NCI-H2107 treated with DMSO at 0.1 percent for 48 hours (cell line): ENCODE results near the gene SLC5A1.
A peak's percentile ranks its signal among the peaks of the same experiment; 100 is the strongest.

Experiments used
- DNase-seq: peaks from one replicate; lab custom pipeline; 2025; ENCODE audit not compliant: unreplicated experiment; lab: John Stamatoyannopoulos, UW

Gene SLC5A1

DNA sequence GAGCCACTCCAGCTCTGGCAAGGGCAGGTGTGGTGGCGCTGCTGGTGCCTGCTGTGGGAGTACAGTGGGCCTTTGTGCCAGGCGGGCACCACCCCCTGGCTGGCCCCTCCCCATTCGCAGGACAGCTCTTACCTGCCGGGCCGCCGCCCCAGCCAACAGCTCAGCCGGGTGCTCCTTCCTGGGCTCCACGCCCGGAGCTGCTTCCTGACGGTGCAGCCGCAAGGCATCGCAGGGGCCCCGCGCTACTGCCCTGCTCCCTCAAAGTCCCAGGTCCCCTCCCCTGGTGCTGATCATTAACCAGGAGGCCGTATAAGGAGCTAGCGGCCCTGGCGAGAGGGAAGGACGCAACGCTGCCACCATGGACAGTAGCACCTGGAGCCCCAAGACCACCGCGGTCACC lies at the start of gene SLC5A1:
SLC5A1 (plus strand) TSS at position 338 of the 400 bp plus-strand sequence; CDS start at position 359, 21 bp downstream.
- DNase-seq, result peak; percentile 69

DNA sequence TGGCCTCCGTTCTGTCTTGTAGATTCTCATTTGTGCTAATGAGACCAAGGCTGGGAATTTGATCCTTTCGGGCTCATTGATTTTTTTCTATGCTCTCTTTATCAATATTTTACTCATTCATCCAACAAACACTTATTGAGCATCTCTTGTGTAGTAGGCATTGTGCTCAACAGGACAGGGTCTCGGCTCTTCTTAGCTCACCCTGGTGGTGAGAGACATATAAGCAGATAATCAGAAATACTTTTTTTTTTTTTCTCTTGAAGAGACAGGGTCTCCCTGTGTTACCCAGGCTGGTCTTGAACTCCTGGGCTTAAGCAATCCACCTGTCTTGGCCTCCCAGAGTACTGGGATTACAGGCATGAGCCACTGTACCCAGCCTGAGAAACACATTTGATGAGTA lies 48.0 kb upstream of the SLC5A1 start:
- DNase-seq, result no peak

DNA sequence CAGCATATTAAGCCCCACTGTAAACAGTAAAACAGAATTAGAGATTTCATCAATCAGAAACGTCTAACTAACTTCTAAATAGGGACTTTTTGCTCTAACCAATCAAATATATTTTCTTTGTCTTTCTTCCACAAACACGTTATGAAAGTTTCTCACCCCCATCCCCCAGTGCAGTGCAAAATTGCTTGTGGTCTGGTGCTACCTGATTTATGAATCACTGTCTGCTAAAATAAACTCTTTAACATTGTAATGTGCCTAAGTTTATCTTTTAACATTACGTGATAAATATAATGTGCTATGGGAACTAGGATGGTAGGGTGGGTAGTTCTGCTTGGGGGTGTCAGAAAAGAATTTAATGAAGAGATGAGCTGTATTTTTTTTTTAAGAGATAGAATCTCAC lies 47.3 kb upstream of the SLC5A1 start:
- DNase-seq, result no peak

DNA sequence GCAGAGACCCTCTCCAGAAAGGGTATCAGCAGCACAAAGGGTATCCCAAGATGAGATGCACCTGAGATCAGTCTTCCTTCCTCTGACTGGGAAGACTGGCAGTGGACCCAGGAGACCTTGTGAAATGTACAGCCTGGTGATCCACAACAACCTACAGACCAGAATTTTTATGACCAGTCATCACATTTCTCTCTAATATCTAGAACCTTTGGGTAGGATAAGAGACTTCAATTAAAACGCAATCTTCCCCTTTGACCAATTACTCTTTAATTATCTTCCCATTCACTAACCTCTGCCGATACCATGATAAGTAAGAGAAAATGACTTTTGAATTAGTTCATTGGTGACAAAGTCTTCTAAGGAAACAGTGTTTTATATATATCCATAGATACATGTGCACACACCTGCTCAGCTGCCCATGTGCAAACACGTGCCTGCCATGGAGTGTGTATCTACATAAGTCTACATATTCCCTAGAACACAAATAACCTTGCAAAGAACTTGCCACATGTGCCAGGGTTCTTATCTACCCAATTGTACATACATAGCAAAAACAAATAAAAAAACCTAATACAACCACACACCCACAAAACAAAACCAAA lies 44.2 kb upstream of the SLC5A1 start:
- DNase-seq, result no peak

DNA sequence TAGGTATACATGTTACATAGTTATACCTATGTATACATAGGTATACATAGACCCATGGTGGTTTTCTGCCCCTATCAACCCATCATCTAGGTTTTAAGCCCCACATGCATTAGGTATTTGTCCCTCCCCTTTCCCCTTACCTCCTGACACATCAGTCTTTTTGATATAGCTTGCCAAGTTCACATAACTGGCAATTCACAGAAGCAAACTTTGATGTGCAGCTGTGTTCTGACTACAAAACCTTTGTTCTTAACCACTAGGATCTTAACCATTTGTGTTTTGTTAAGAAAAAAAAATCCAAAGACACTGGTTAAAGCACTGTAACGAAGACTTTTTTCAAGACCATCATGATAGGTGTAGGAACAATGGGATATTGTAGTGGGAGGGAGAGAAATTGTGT lies 42.9 kb upstream of the SLC5A1 start:
- no peak for DNase-seq

DNA sequence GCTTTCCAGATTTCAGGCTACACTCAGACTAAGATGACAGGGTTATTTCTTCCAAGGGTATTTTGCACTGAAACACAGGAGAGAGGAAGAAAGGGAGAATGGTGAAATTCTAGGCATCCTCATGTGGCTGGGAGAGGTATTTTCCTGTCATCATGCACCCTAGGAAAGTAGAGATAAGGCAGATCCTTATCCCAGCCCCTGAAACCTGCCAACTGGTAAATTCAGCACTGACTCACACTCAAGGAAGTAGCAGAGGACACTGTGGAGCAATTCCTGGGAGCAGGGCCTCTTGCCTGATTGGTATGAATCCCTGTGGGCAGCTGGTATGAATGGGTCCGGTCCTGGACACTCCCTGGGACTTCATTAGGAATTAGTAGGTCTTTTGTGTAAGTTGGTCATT lies 37.6 kb upstream of the SLC5A1 start:
- DNase-seq, result no peak

DNA sequence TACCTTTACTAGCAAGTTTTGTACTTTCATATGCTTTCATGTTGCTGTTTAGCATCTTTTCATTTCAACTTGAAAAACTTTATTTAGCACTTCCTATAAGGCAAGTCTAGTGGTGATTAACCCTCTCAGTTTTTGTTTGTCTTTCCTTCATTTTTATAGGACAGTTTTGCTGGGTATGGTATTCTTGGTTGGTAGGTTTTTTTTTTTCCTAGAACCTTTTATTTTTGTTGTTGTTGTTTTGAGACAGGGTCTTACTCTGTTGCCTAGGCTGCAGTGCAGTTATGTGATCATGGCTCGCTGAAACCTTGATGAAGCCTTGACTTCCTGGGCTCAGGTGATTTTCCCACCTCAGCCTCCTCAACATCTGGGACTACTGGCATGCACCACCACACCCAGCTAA lies 29.9 kb upstream of the SLC5A1 start:
- no peak for DNase-seq

DNA sequence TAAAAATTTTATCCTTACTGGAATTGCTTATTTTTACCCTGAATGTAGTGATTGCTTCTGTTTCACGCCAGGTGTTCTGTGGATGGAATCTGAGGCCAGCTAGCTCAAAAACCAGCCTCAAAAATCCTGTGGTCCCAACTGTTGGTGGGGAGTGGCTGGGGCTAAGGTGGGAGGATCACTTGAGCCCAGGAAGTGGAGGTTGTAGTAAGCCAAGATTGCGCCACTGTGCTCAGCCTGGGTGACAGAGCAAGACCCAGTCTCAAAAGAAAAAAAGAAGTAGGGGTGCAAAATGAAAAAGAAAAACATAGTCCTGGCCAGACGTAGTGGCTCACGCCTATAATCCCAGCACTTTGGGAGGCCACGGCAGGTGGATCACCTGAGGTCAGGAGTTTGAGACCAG lies 27.0 kb upstream of the SLC5A1 start:
- DNase-seq, result no peak

DNA sequence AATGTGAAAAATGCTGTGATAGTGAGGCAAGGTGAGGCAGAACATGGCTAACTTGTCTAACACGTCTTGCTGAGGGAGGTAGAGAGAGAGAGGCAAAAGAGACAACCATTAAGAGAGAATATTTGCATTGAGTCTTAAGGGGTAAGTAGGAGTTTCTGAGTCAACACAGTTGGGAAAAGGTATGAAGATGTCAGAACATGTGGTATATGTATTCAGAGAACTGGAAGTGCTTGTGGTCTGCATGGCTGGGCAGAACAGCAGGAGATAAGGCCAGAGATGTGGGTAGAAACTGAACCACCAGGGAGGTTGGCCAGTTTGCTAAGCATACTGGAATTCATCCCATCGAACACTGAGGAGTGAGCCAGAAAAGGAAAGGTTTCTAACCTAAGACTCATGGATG lies 25.0 kb upstream of the SLC5A1 start:
- DNase-seq, result no peak

DNA sequence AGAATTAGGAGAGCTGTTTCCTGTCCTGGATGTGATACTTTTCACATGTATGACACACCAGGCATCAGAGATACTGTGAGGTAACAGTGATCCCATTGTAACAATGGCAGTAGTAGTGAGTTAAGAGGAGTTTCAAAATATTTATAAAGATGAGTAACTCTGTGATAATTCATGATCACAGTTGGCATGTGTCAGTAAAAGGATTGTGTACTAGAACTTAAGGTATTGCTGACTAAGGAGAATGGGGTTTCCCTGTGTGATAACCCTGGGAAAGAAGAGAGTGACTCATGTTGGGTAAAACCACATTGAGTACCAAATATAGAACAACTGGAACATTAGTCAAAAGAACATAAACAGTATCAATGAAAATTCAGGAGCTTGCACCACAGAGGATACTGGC lies 22.9 kb upstream of the SLC5A1 start:
- no peak for DNase-seq

DNA sequence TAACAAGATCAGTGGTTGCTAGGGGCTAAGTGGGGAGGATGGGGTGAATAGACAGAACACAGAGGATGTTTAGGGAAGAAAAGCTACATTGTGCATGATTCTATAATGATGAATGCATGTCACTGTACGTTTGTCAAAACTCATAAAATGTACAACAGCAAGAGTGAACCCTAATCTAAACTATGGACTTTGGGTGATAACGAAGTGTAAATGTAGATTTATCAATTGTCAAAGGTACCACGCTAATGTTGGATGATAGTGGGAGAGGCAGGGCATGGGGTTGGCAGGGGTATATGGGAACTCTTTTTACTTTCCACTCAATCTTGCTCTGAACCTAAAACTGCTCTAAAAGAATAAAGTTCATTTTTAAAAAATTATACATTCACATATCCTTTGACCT lies 21.3 kb upstream of the SLC5A1 start:
- DNase-seq, result no peak

DNA sequence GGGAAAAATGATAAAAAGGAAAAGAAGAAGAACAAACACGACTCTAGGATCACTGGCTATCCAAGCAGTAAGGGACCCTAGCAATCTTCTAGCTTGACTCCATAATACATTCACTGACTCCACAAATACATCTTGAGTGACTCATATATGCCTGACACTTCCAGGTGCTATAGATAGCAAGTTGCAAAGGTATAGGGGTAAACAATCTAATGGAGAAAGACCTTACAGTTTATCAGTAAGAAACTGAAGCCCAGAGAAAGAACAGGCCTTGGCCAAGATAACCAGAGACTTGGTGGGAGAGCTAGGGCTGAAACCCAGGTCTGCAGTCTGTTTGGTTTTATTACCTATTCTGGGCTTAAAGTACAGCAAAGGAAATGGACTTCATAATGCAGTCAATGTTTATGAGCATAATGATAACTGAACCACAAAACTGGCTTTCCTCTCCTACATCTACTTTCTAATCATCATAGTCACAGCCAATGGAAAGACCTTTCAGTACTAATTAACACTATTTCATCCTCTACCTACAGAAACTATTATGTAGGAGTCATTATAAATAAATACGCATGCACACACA lies 19.7 kb upstream of the SLC5A1 start:
- no peak for DNase-seq

DNA sequence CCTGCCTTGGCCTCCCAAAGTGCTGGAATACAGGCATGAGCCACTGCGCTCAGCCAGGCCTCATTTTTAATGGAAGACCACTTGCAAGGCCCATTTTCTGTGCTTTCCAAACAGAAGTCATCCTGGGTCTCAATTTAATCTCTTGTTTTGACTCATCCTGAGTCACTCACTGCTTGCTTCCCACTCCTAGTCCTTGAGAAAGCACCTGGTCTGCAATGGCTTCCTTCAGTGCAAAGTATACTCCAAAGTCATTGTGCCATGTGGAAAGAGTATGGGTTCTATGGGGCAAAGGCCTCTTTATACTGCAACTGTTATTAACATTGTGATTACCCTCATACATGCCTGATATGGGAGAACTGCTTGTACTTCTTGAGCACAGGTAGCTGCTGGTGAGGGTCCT lies 18.3 kb upstream of the SLC5A1 start:
- no peak for DNase-seq

DNA sequence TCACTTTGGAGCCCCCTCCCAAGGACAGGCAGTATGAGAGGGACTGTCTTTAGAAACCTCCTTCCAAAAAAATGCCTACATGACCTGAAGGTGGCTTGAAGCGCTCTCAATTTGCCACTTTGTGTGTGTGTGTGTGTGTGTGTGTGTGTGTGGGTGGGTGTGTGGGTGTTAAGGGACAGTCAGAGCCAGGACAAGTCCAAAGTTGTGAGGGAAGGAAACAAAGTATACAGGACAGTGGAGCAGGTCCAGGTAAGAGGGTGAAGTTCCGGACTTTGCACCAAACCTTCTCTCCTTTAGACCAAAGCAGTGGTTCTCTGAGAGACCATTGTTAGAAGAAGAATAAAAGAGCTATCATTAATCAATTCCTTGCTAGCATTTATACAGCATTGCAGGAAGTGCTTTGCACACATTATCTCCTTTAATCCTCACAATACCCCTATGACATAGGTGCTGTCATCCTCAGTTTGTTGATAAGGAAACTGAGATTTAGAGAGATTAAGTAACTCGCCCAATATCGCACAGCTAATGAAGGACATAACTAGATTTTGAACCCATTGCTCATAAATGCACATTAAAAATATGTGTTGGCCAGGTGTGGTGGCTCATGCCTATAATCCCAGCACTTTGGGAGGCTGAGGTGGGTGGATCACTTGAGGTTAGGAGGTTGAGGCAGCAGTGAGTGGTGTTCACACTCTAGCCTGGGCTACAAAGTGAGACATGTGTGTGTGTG lies 12.4 kb upstream of the SLC5A1 start:
- no peak for DNase-seq

DNA sequence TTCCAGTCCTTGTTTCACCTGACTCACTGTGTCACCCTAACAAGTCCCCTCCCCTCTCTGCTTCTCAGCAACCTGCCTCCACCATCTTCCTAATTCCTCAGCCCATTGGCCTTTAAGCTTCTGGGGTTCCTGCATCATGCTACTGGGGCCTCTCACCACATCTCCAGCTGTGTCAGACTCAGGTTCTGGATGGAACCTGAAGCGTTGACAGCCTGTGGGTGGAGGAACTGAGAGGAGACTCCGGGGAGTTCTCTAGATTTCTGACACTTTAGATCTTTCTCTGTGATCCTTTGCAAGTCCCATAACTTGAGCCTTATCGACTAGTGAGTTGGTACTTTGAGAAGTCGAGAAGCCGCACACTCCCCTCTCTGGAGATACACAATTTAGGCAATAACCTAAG lies 11.6 kb upstream of the SLC5A1 start:
- DNase-seq, result no peak

DNA sequence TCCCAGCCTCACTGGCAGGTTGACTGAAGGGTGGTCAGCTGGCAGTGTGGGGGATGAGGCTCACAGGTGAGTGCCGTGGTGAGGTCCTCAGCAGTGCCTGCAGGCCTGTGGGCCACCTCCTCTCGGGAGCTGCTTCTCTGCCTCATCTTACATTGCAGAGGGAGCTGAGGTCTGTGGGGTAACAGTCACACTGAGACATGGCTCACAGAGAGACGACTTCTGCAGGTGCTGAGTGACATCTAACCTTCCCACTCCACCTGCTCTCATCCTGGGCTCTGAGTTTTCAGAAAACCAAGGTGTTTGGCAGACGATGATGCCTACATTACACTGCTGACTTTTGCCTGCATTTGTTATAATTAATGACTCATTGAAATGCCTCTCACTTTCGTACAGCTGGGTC lies 8.8 kb upstream of the SLC5A1 start:
- no peak for DNase-seq

DNA sequence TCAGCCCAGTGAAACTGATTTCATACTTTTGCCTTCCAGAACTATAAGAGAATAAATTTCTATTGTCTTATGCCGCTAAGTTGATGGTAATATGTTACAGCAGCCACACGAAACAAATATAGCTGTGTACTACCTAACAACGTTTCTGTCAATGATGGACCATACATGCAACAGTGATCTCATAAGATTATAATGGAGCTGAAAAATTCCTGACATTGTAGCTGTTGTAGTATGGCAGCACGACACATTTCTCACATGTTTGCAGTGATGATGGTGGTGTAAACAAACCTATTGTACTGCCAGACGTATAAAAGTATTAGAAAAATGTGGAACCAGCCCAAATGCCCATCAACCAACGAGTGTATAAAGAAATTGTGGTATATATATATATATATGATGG lies 5.8 kb upstream of the SLC5A1 start:
- DNase-seq, result no peak

DNA sequence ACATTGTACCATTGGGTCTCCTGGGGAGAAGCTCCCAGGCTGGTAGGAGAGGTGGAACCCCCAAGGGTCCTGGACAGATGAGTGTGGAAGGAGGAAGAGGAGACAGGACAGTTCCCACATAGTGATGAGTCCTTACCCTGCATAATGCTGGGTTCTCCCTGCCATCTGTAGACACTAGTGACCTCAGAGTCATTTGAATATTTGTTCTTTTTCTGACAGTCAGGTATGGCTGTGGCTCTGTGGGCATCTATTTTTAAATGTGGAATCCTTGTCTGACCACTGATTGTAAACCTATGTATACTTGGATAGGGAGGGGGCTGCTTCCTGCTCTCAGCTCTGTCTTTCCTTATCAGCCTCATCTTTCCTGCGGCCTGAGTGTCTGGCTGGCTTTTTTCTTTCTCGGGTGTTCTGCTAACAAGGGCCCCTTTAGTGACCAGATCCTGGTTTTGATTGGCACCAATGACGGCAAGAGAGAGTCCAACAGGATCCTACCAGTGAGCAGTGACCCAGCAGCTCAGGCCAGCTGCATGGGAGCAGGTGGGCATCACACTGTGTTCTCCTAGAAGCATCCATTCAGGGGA lies 2.6 kb upstream of the SLC5A1 start:
- no peak for DNase-seq

DNA sequence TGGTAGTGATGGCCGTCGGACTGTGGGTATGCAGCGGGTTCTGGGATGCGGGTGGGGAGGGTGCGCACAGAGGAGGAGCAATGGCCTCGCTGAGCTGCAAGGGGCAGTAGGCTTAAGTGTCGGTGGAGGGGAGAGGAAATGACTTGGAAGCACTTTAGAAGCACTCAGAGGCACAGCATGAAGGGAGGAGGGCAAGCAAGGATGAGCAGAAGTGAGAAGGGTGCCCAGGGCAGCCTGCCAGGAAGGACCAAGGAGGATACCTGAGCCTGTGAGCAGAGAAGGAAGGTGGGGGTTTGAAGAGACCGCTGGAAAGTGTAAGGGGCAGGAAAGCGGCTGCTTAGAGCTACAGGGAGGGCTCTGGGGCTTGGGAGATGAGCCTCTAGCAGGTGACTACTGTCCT lies 330 bp downstream of the SLC5A1 start:
- DNase-seq, result no peak

DNA sequence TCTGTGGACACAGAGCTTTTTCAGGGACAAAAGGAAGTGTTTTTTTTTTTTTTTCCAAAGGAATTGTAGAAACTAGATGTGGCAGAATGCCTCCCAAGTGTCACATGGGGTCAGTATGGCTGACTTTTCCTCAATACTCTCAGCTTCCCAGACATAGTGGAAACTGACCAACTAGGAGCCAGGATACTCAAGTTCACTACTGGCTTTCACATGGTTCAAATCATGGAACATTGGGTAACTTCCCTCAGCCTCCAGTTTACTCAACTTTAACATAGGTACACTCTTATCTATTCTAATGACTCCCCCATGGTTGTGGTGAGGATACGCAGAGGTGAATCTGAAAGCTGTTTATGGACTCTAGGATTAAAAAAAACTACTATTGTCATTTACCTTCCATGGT lies 1.4 kb downstream of the SLC5A1 start:
- no peak for DNase-seq

DNA sequence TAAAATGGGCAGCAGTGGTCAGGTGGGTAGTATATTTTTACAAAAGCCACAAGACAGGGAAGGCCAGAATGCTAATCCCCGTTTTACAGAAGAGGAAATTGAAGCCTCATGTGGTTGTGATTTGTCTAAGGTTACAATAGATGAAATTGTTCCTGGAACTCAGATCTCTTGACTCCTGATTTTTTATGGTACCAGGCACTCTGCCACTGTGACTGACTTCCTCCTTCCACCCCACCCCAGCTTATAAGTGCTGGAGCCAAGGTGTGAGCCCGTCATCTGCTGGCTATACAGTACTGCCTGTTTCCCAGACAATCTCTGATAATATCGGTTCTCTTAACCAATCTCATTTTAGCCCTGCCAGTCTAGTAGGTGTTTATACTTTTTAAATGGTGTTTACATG lies 1.9 kb downstream of the SLC5A1 start:
- peak; percentile 35 for DNase-seq

DNA sequence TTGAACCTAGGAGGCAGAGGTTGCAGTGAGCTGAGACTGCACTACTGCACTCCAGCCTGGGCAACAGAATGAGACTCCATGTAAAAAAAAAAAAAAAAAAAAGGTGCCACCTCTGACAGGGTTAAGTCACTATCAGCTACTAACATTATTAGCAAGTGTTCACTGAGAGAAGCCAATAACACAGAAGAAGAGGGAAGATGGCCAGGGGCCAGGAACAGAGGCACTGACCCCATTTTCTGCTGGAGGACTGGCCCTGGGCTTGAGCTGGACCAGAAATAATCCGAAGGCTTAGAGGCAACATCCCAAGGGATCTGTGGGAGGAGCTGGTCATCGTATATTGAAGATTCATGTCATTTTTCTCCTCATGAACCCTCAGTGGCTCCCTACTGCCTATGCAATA lies 5.0 kb downstream of the SLC5A1 start:
- DNase-seq, result no peak
